Mucosa of descending colon (tissue), 3 donors: ENCODE measurements around the gene XKR7. TPM values are rescaled to one million over a fixed set of nuclear protein-coding genes. Genes with fewer than 3 reads are reported as not detected.
A peak's percentile ranks its signal among the peaks of the same experiment; 100 is the strongest.
"Not testable (repeated sequence)": the region's sequence is repeated elsewhere in the genome, so short reads cannot be mapped to it uniquely, and the experiment has no call there.

Experiments used
- ATAC-seq: fragments of 200-7000 bp; cut with Tn5 transposase; one replicate; pipeline ENCODE4 v1.9.1; 2020; ENCODE audit warnings: mild to moderate bottlenecking, moderate library complexity
- DNase-seq, 3 donors: peaks; one replicate each; pipeline ENCODE4 v3.0.0-alpha.2; 2020
- H3K36me3 ChIP-seq: fragments of 200-600 bp; one replicate; pipeline ENCODE4 v1.8.0; 2021; ENCODE audit warnings: low read depth, mild to moderate bottlenecking
- H3K4me1 ChIP-seq: fragments of 200-600 bp; one replicate; pipeline ENCODE4 v1.8.0; 2021; ENCODE audit warnings: low read depth, mild to moderate bottlenecking
- H3K4me3 ChIP-seq: fragments of 200-600 bp; one replicate; pipeline ENCODE4 v1.8.0; 2021; ENCODE audit warnings: mild to moderate bottlenecking
- H3K9me3 ChIP-seq: fragments of 200-600 bp; one replicate; pipeline ENCODE4 v1.8.0; 2021; ENCODE audit warnings: mild to moderate bottlenecking
- intact Hi-C, 2 donors: fragments of 100-400 bp; cut with DNase I in 1 of 2; cut with micrococcal nuclease in 1 of 2; formaldehyde crosslinking; loops; one replicate each; pipeline versions ENCODE4 v1.11.0 to v1.11.1; 2022; cut with DNase I, micrococcal nuclease
- long read RNA-seq, 2 donors: library from polyadenylated mRNA; unstranded; transcript quantifications; one replicate each; pipeline ENCODE4 v2.0.0, GENCODE V29; 2019 to 2021
- total RNA-seq, 3 donors: library from RNA; stranded (reverse); fragmentation: NEBNext Ultra II Directional in 2 of 3; extraction: Animal tissue kit (Norgen Biotek cat#: 25700) in 2 of 3; gene quantifications; one replicate each; pipeline versions ENCODE4 v1.2.1 to v1.2.4, GENCODE V29; 2021 to 2023
- TF ChIP-seq, protein P1 (sequence below): fragments of 200-600 bp; IDR thresholded peaks from one replicate; pipeline ENCODE4 v1.8.0; 2022; ENCODE audit warnings: antibody characterized with exemption, mild to moderate bottlenecking
- donor health status: DM: no; HTN: no; CAD: no; lungs with moderate emphysema.
- donor health status: DM: no; HTN: no; CAD: no.
- donor health status: DM: no; HTN: yes; CAD: no.

XKR7 gene, protein sequence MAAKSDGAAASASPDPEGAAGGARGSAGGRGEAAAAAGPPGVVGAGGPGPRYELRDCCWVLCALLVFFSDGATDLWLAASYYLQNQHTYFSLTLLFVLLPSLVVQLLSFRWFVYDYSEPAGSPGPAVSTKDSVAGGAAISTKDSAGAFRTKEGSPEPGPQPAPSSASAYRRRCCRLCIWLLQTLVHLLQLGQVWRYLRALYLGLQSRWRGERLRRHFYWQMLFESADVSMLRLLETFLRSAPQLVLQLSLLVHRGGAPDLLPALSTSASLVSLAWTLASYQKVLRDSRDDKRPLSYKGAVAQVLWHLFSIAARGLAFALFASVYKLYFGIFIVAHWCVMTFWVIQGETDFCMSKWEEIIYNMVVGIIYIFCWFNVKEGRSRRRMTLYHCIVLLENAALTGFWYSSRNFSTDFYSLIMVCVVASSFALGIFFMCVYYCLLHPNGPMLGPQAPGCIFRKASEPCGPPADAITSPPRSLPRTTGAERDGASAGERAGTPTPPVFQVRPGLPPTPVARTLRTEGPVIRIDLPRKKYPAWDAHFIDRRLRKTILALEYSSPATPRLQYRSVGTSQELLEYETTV
- total RNA-seq: under 1 TPM; 0.09 to 0.13 (median 0.10) TPM
- long read RNA-seq, donor 1: 0 reads
- long read RNA-seq, donor 2: 0 reads

DNA sequence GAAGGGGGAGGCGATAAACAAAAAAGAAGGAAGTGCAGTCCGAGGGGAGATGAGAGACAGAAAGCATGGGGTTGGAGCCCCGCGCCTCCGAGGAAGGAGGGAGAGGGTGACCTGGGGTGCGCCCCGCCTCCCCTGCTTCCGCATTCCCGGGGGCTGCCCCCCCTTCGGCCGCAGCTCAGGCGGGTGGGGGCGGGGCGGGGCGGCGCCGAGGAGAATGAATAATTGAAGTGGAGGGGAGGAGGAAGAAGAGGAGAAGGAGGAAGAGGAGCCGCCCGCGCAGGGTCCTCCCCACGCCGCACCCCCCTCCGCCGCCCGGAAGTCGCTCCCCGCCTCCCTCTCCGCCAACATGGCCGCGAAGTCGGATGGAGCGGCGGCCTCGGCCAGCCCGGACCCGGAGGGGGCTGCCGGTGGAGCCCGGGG lies at the start of gene XKR7:
TSS of gene XKR7 (plus strand) at position 322 of the 420 bp plus-strand sequence. CDS start at position 347, 25 bp downstream.
- no peaks in the 10 kb centered on the region for H3K36me3 ChIP-seq
- intact Hi-C loops: no loop called here
- DNase-seq (peak in 1 of 3 donors; percentile 1), ATAC-seq (no peak)
- H3K4me1 ChIP-seq: peaks cover 3% of the 10 kb centered on the region
- H3K4me3 ChIP-seq: no peak within 1 kb of the TSS
- TF ChIP-seq, protein P1, sequence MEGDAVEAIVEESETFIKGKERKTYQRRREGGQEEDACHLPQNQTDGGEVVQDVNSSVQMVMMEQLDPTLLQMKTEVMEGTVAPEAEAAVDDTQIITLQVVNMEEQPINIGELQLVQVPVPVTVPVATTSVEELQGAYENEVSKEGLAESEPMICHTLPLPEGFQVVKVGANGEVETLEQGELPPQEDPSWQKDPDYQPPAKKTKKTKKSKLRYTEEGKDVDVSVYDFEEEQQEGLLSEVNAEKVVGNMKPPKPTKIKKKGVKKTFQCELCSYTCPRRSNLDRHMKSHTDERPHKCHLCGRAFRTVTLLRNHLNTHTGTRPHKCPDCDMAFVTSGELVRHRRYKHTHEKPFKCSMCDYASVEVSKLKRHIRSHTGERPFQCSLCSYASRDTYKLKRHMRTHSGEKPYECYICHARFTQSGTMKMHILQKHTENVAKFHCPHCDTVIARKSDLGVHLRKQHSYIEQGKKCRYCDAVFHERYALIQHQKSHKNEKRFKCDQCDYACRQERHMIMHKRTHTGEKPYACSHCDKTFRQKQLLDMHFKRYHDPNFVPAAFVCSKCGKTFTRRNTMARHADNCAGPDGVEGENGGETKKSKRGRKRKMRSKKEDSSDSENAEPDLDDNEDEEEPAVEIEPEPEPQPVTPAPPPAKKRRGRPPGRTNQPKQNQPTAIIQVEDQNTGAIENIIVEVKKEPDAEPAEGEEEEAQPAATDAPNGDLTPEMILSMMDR: no peak
- no peaks in the 10 kb centered on the region for H3K9me3 ChIP-seq

DNA sequence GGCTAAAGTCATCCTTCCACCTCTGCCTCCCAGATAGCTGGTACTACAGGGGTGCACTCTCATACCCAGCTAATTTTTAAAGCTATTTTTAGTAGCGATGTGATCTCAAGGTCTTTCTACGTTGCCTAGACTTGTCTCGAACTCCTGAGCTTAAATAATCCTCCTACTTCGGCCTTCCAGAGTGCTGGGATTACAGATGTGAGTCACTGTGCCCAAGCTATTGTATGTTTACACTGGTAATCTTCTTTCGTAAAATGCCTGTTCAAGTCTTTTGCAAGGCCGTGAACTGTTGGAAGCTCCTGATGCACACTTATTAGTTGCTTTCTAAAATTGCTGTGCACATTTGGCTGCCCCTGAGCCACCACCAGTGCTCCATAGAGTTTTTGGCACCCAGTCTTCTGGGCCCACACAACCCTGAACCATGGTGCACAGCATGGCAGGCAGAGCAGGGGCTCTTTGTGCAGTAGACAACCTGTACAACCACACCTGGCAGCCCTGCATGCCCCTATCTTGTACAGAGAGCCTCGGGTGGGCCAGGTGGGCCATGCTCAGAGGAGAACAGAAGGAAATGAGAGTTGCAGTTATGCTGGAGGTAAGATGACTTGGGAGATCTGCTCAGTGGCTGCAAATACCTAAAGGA lies 49.4 kb upstream of the XKR7 start:
- H3K9me3 ChIP-seq: no peaks in the 10 kb centered on the region
- DNase-seq (no peak), ATAC-seq (no peak)
- H3K4me1 ChIP-seq: no peaks in the 10 kb centered on the region
- intact Hi-C loops: no loop called here
- H3K36me3 ChIP-seq: no peaks in the 10 kb centered on the region
- H3K4me3 ChIP-seq: no peak overlapping the region
- TF ChIP-seq, protein P1: no peak

DNA sequence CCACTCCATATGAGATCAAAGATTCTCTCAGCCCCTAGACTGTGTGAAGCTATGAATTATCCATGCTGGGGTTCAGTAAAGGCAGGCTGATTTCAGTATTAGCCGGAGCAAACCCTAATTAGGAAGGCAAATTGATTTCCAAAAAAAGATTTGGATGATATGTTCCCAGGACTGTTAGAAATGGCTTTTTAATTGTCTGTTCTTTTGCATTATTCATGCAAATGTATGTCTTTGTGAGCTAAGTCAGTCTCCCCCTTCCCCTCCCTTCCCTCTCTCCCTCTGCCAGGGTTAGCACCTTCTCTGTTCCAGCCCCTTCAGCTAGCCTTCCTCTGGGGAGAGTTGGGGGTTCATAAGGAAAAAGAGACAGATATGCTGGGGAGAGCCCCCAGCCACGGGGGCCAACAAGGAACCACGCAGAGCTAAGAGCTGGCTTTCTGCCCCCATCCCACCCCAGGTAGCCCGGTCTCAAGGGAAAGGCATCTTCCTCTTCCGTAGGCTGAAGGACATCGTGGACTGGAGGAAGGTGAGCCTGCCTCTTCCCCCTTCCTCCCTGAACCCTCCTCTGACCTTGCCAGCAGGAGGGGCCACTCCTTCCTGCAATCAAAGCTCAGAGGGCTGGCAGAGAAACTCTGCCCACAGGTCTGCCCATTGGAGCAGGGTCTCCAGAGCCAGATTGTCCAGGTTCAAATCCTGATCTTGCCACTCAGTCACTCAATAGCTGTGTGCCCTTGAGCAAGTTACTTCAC lies 48.4 kb upstream of the XKR7 start:
- H3K4me1 ChIP-seq: no peaks in the 10 kb centered on the region
- H3K9me3 ChIP-seq: no peaks in the 10 kb centered on the region
- no peaks in the 10 kb centered on the region for H3K36me3 ChIP-seq
- TF ChIP-seq, protein P1: no peak
- DNase-seq: no peak
- no peak for ATAC-seq
- H3K4me3 ChIP-seq: no peak overlapping the region
- intact Hi-C loops: no loop called here

DNA sequence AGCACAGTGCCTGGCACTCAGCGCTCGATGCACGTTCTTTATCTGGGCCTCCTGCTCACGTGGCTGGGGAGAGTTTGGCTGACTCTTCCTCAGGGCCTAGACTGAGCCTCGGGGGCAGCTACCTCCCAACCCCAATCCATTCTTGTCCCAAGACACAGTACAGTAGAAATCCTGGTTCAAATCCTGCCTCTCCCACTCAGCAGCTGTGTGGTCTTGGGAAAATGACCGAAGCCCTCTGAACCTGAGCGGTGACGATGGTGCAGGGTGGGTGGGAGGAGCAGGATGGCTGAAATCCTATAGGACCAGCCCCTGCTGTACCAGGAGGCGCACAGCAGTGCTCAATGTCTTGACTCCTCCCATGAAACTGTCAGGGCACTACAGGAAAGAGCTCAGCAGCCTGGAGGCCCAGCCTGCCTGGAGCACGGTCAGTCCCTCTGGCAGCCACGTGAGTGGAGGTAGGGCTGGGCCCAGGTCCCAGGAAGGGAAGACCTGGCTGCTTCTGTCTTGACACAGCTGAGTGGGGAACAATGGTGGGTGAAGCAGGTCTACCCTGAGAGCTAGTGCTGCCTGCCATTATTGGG lies 47.6 kb upstream of the XKR7 start:
- Histone ChIP-seq H3K9me3 (no peaks in the 10 kb centered on the region), H3K4me3 (no peak overlapping the region), H3K36me3 (no peaks in the 10 kb centered on the region), H3K4me1 (no peaks in the 10 kb centered on the region)
- no peak for ATAC-seq
- TF ChIP-seq, protein P1: no peak
- no peak for DNase-seq
- intact Hi-C loops: no loop called here

DNA sequence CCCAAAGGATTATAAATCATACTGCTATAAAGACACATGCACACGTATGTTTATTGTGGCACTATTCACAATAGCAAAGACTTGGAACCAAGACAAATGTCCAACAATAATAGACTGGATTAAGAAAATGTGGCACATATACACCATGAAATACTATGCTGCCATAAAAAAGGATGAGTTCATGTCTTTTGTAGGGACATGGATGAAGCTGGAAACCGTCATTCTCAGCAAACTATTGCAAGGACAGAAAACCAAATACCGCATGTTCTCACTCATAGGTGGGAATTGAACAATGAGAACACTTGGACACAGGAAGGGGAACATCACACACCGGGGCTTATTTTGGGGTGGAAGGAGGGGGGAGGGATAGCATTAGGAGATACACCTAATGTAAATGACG lies 46.5 kb upstream of the XKR7 start:
- ATAC-seq, DNase-seq, H3K36me3 ChIP-seq, intact Hi-C loops, H3K9me3 ChIP-seq, H3K4me3 ChIP-seq, H3K4me1 ChIP-seq: not testable (repeated sequence)
